Sigmoid colon (tissue), 4 donors: ENCODE measurements around the gene USH2A.

ENCODE experiments used
- CTCF ChIP-seq, 4 experiments: fragments of 450-650 bp in 3 of 4; fragments of 200-600 bp in 1 of 4; IDR thresholded peaks; one replicate each; pipeline ENCODE4 v1.5.1; 2016 to 2019; ENCODE audit warnings: antibody characterized with exemption in 4 of 4, mild to moderate bottlenecking in 3 of 4, moderate library complexity in 2 of 4
- EP300 ChIP-seq, 4 donors: sonication (generic); formaldehyde crosslinking; IDR thresholded peaks; one replicate each; pipeline ENCODE4 v1.6.1; 2017; ENCODE audit warnings: antibody characterized with exemption in 4 of 4
- POLR2A ChIP-seq, 2 donors: fragments of 450-650 bp; IDR thresholded peaks; one replicate each; pipeline ENCODE4 v1.6.1; 2016; ENCODE audit warnings: antibody characterized with exemption in 2 of 2, mild to moderate bottlenecking in 2 of 2, moderate library complexity in 2 of 2
- POLR2AphosphoS5 ChIP-seq, 4 donors: sonication (generic); formaldehyde crosslinking; IDR thresholded peaks; one replicate each; pipeline ENCODE4 v1.6.1; 2017; ENCODE audit warnings: antibody characterized with exemption in 4 of 4

- no peak for TF ChIP-seq EP300 (IDR thresholded peaks at IDR 0.05)
- TF ChIP-seq CTCF (IDR thresholded peaks at IDR 0.05): no peak
- no peak for TF ChIP-seq POLR2AphosphoS5 (IDR thresholded peaks at IDR 0.05)
- no peak for TF ChIP-seq POLR2A (IDR thresholded peaks at IDR 0.05)
These were observed 559.5 kb downstream of the USH2A start for GRCh38 chr1:215863796-215864195.
